NCI-H526 treated with DMSO at 0.1 percent for 48 hours (cell line): Measurements from ENCODE around the gene FAM200B.

ENCODE experiments used
- DNase-seq: peaks from one replicate; lab custom pipeline; 2025; lab: John Stamatoyannopoulos, UW

FAM200B gene

GRCh38 chr4:15737255-15737654 is 55.6 kb downstream of the FAM200B start:
- no peak for DNase-seq

- DNase-seq: no peak
These were observed 57.2 kb downstream of the FAM200B start for GRCh38 chr4:15738877-15739276.
